Measurements from ENCODE around the gene ASXL1.

DNA sequence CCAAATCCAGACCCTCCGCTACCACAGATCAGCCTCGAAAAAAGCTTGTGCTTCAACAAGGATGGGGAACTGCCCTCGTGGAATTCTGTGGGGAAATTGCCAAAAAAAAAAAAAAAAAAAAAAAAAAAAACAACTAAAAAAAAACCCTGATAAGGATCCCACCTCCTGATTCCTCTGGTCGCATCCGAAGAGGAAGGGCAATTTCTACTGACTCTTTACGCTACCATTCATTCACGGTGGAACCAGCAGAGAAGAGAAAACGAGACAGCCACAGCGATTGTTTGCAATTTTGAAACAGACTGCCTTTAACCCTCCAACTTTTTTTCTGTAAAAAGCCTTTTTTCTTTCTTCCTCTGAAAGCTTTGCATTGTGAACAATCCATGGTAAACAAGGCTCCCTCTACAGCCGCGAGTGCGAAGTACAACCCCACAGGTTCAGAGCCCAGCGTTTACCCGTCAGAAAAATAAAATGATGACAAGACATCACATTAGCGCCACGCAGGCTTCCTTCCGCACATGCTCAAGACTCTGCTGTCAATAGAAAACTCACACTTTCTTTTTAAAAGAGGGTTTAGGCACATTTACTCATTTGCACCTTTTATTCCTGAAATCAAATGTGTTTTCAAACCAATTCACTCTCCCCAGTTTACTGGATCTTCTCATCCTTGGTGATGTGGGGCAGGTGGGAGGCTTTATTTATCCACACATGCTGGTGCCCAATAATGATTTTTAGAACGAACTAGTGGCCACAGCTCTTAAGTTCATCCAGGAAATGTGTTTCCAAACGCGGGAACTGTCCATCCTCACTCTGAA is 127.0 kb downstream of the ASXL1 start:
- no peak for TF ChIP-seq KAT7 (CRISPR knock-in tag; IDR thresholded peaks at IDR 0.05; ENCODE audit: borderline replicate concordance)
- no peak for TF ChIP-seq PCBP2 (IDR thresholded peaks at IDR 0.05; ENCODE audit: low read depth, low read length, poor library complexity, severe bottlenecking)
- no peak for TF ChIP-seq CEBPB (tag; IDR thresholded peaks at IDR 0.05)
- no peak for TF ChIP-seq POLR2A (conservative IDR thresholded peaks at IDR 0.05)
- TF ChIP-seq, protein P1, sequence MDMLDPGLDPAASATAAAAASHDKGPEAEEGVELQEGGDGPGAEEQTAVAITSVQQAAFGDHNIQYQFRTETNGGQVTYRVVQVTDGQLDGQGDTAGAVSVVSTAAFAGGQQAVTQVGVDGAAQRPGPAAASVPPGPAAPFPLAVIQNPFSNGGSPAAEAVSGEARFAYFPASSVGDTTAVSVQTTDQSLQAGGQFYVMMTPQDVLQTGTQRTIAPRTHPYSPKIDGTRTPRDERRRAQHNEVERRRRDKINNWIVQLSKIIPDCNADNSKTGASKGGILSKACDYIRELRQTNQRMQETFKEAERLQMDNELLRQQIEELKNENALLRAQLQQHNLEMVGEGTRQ (CRISPR knock-in tag; IDR thresholded peaks at IDR 0.05) = no peak
- TF ChIP-seq, protein P2, sequence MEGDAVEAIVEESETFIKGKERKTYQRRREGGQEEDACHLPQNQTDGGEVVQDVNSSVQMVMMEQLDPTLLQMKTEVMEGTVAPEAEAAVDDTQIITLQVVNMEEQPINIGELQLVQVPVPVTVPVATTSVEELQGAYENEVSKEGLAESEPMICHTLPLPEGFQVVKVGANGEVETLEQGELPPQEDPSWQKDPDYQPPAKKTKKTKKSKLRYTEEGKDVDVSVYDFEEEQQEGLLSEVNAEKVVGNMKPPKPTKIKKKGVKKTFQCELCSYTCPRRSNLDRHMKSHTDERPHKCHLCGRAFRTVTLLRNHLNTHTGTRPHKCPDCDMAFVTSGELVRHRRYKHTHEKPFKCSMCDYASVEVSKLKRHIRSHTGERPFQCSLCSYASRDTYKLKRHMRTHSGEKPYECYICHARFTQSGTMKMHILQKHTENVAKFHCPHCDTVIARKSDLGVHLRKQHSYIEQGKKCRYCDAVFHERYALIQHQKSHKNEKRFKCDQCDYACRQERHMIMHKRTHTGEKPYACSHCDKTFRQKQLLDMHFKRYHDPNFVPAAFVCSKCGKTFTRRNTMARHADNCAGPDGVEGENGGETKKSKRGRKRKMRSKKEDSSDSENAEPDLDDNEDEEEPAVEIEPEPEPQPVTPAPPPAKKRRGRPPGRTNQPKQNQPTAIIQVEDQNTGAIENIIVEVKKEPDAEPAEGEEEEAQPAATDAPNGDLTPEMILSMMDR (IDR thresholded peaks at IDR 0.05 in 2 of 3, conservative IDR thresholded peaks at IDR 0.05 in 1 of 3; ENCODE audit: insufficient read depth in 2 of 3, low read depth in 1 of 3, low read length in 3 of 3) = peak; percentile 67 to 80 (median 76)
- peak; percentile 13 to 79; a peak in 2 of 4 replicates for TF ChIP-seq FOXA3 (CRISPR knock-in tag; conservative IDR thresholded peaks at IDR 0.05 in 1 of 2, IDR thresholded peaks at IDR 0.05 in 1 of 2)
- TF ChIP-seq ZNF239 (CRISPR knock-in tag; IDR thresholded peaks at IDR 0.05) = no peak
- TF ChIP-seq, protein P3, sequence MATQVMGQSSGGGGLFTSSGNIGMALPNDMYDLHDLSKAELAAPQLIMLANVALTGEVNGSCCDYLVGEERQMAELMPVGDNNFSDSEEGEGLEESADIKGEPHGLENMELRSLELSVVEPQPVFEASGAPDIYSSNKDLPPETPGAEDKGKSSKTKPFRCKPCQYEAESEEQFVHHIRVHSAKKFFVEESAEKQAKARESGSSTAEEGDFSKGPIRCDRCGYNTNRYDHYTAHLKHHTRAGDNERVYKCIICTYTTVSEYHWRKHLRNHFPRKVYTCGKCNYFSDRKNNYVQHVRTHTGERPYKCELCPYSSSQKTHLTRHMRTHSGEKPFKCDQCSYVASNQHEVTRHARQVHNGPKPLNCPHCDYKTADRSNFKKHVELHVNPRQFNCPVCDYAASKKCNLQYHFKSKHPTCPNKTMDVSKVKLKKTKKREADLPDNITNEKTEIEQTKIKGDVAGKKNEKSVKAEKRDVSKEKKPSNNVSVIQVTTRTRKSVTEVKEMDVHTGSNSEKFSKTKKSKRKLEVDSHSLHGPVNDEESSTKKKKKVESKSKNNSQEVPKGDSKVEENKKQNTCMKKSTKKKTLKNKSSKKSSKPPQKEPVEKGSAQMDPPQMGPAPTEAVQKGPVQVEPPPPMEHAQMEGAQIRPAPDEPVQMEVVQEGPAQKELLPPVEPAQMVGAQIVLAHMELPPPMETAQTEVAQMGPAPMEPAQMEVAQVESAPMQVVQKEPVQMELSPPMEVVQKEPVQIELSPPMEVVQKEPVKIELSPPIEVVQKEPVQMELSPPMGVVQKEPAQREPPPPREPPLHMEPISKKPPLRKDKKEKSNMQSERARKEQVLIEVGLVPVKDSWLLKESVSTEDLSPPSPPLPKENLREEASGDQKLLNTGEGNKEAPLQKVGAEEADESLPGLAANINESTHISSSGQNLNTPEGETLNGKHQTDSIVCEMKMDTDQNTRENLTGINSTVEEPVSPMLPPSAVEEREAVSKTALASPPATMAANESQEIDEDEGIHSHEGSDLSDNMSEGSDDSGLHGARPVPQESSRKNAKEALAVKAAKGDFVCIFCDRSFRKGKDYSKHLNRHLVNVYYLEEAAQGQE (IDR thresholded peaks at IDR 0.05; ENCODE audit: borderline replicate concordance) = no peak; the same call in 1 of the 2 replicates
- TF ChIP-seq, protein P3 (CRISPR knock-in tag; IDR thresholded peaks at IDR 0.05; ENCODE audit: low read depth) = no peak
- TF ChIP-seq, protein P4, sequence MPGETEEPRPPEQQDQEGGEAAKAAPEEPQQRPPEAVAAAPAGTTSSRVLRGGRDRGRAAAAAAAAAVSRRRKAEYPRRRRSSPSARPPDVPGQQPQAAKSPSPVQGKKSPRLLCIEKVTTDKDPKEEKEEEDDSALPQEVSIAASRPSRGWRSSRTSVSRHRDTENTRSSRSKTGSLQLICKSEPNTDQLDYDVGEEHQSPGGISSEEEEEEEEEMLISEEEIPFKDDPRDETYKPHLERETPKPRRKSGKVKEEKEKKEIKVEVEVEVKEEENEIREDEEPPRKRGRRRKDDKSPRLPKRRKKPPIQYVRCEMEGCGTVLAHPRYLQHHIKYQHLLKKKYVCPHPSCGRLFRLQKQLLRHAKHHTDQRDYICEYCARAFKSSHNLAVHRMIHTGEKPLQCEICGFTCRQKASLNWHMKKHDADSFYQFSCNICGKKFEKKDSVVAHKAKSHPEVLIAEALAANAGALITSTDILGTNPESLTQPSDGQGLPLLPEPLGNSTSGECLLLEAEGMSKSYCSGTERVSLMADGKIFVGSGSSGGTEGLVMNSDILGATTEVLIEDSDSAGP (CRISPR knock-in tag; IDR thresholded peaks at IDR 0.05) = no peak
- no peak for TF ChIP-seq TAF9B (IDR thresholded peaks at IDR 0.05; ENCODE audit: partially characterized antibody)
- TF ChIP-seq ZNF384 (IDR thresholded peaks at IDR 0.05; ENCODE audit: low read depth, low read length) = peak; percentile 92
- no peak for TF ChIP-seq YY1 (IDR thresholded peaks at IDR 0.05; ENCODE audit: borderline replicate concordance in 1 of 3, control insufficient read depth in 1 of 3, extremely low read depth in 1 of 3, insufficient read depth in 3 of 3, insufficient read length in 1 of 3, insufficient replicate concordance in 2 of 3, low read depth in 1 of 3, low read length in 2 of 3)
- no peak for TF ChIP-seq DPF2 (IDR thresholded peaks at IDR 0.05)
